Subcutaneous adipose tissue (tissue), 4 donors: Measurements from ENCODE around the gene EXOC4. TPM values are rescaled to one million over a fixed set of nuclear protein-coding genes. Genes with fewer than 3 reads are reported as not detected.

Source experiments
- total RNA-seq, 4 donors: library from RNA; depleted of rRNA; stranded (reverse); fragments of >200 nt; gene quantifications; one replicate each; pipeline ENCODE4 v1.1.0, GENCODE V29; 2016
- TF ChIP-seq, protein P1 (sequence below): fragments of 450-650 bp; IDR thresholded peaks from one replicate; pipeline ENCODE4 v1.5.1; 2016; ENCODE audit warnings: low read depth, mild to moderate bottlenecking, control low read depth, antibody characterized with exemption, moderate library complexity

Gene EXOC4
- total RNA-seq, 4 donors from 2014 or later: 62.9 to 84.3 (median 77.3) TPM

DNA sequence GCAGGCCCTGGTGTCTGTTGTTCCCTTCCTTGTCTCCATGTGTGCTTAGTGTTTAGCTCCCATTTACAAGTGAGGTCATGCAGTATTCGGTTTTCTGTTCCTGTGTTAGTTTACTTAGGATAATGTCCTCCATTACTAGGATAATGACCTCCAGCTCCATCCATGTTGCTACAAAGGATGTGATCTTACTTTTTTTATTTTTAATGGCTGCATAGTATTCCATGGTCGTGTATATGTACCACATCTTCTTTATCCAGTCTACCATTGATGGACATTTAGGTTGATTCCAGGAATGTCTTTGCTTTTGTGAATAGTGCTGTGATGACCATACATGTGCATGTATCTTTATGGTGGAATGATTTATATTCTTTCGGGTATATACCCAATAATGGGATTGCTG is 333.4 kb downstream of the EXOC4 start:
- TF ChIP-seq, protein P1, sequence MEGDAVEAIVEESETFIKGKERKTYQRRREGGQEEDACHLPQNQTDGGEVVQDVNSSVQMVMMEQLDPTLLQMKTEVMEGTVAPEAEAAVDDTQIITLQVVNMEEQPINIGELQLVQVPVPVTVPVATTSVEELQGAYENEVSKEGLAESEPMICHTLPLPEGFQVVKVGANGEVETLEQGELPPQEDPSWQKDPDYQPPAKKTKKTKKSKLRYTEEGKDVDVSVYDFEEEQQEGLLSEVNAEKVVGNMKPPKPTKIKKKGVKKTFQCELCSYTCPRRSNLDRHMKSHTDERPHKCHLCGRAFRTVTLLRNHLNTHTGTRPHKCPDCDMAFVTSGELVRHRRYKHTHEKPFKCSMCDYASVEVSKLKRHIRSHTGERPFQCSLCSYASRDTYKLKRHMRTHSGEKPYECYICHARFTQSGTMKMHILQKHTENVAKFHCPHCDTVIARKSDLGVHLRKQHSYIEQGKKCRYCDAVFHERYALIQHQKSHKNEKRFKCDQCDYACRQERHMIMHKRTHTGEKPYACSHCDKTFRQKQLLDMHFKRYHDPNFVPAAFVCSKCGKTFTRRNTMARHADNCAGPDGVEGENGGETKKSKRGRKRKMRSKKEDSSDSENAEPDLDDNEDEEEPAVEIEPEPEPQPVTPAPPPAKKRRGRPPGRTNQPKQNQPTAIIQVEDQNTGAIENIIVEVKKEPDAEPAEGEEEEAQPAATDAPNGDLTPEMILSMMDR: no peak

DNA sequence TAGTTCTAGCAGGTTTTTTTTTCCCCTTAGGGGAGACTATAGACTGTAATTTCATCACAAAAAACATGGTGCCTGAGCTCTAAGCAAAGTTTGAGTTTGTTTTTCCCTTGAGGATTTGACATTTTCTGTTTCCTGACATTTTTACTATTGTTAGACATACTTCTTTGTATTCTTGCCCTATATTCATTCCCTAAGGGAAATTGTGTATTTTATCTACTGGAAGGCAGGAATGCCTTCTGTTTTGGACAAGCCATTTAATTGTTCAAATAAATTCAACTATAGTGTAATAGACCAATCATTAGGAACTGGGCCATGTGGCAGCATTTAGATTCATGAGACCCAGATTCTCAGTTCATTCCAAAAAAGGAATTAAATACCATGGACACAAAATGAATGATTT is 335.0 kb downstream of the EXOC4 start:
- TF ChIP-seq, protein P1: no peak

DNA sequence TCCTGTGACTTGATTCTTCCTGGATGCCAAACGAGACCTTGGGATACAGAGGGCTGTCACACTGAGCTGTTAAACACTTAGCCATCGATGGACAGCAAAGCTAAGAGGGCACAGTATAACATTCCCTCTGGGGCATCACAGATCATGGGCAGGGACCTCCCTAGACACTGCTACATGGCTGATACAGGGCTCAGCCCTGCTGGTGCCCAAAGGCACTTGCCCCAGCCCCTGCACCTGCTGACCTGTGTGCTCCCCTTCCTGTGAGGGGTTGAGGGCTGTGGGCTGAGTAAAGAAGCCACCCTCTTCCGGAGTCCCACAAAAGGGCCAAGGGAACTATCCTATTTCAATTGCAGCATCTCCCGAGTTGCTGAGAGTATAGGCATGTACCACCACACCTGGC is 337.9 kb downstream of the EXOC4 start:
- TF ChIP-seq, protein P1: no peak

DNA sequence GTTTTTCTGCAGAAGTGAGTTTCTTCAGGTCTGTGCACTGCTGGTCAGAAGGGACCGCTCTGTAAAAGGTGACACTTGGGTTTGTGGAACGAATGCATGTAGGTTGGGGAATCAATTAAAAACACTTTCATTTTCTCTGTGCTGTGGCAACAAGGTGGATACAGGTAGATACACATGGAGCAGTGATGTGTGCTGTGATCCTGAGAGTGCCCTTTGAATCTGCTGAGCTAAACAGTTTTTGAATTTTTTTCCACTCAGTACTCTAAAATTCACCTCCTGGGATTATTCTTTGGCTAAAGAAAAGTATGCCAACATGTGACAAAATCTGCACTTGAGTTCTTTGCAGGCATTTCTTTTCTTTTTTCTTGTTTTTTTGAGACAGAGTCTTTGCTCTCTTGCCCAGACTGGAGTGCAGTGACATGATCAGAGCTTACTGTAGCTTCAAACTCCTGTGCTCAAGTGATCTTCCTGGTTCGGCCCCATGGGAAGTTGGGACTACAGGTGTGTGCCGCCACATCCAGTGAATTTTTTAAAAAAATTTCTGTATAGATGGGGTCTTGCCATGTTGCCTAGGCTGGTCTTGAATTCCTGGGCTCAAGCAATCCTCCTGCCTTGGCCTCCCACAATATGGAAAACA is 338.9 kb downstream of the EXOC4 start:
- TF ChIP-seq, protein P1: no peak

DNA sequence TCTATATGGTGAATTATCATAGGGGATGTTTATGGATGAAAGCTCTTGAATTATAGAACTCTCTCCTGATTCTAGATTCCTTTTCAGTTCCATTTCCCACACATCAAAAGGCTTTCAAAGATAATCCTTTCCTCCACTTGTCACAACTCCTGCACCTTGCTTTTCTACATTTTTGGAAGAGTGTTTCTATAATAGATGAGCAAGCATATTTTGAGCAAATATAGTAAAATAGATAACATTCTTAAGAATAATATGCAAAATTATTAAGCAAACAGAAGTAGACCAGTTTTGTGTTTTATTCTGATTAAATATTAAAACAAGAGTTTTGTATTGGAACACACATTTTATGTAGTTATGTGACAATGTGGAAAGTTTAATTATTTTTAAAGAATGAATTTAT is 340.7 kb downstream of the EXOC4 start:
- TF ChIP-seq, protein P1: no peak

DNA sequence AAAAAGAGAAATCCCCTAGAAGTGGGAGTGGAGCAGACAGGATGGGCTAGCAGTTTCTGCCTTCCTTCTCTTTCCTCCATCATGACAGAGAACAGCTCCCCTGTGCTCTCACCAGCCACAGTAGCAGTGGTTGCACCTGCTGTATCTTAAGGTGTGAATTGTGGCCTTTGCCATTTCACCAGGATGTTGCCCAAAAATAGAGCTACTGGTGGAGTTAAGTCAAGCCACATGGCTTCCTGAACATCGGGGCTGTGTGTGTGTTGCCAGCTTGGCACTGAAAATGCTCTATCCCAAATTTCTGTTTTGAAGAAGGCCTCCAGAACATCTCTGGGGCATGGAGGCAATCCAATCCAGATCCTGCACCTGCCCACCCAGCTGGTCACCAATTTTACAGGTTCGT is 348.7 kb downstream of the EXOC4 start:
- TF ChIP-seq, protein P1: no peak

DNA sequence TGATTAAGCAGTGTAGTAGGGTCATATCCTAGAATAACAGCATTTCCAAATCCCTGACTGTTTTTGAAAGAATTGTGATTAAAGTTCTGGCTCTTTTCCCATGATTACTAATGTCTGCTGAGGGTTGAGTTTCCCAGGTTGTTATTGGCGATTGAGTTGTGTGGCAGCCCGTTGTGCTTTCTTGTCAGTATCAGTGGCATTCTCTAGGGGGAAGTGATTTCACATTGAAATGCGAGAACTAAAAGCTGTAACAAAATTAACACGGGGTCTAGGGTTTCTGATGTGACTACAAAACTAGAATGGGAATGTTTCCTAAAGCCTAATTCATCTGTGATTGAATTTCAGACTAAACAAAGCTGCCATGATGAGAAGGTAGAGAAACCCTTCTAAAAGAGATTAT is 349.4 kb downstream of the EXOC4 start:
- TF ChIP-seq, protein P1: no peak
